Fibroblast of lung (primary cell): ENCODE results near the gene RAB10.

Source experiments
- EZH2 ChIP-seq: IDR thresholded peaks from 2 replicates; pipeline ENCODE4 v1.5.1; 2012; ENCODE audit warnings: low read length, control low read depth, mild to moderate bottlenecking; ENCODE audit errors: missing control alignments
- TF ChIP-seq, protein P1 (sequence below), 2 donors: IDR thresholded peaks in 1 of 2; conservative IDR thresholded peaks in 1 of 2; 1 replicate in 1 of 2; 2 replicates in 1 of 2; pipeline ENCODE4 v1.5.1; 2011 to 2012; ENCODE audit warnings: low read length in 2 of 2, control low read depth in 1 of 2, inconsistent platforms in 1 of 2, low read depth in 1 of 2, mild to moderate bottlenecking in 1 of 2

DNA sequence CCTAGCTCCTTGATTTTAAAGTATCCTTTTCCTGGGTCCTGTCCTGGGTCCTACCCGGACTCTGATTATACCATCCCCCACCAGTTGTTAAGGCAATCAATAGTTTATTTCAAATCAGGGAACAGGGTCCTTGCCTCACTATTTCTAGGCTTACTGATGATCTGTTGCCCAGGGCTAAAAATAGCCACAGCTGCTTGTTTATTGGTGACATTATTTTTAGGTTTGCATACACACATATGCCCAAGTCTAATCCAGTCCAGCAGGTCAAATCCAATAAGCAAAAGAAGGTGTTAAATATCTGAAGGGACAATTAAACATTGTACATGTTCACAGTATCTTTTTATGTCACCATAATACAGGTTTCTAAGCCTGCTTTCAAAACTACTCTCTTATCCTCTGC lies 66.0 kb downstream of the RAB10 start:
- TF ChIP-seq, protein P1, sequence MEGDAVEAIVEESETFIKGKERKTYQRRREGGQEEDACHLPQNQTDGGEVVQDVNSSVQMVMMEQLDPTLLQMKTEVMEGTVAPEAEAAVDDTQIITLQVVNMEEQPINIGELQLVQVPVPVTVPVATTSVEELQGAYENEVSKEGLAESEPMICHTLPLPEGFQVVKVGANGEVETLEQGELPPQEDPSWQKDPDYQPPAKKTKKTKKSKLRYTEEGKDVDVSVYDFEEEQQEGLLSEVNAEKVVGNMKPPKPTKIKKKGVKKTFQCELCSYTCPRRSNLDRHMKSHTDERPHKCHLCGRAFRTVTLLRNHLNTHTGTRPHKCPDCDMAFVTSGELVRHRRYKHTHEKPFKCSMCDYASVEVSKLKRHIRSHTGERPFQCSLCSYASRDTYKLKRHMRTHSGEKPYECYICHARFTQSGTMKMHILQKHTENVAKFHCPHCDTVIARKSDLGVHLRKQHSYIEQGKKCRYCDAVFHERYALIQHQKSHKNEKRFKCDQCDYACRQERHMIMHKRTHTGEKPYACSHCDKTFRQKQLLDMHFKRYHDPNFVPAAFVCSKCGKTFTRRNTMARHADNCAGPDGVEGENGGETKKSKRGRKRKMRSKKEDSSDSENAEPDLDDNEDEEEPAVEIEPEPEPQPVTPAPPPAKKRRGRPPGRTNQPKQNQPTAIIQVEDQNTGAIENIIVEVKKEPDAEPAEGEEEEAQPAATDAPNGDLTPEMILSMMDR (conservative IDR thresholded peaks at IDR 0.05 in 1 of 2, IDR thresholded peaks at IDR 0.05 in 1 of 2; ENCODE audit: low read depth in 1 of 2, low read length in 2 of 2), result no peak
- TF ChIP-seq EZH2, result no peak
